Omental fat pad (tissue), 4 donors: ENCODE data around the gene FGF23. TPM values are rescaled to one million over a fixed set of nuclear protein-coding genes. Genes with fewer than 3 reads are reported as not detected.

Source experiments
- ATAC-seq: fragments of 150-250 bp; one replicate; pipeline ENCODE4 v1.9.1; 2016; ENCODE audit warnings: mild to moderate bottlenecking, moderate library complexity; ENCODE audit not compliant: low FRiP score
- DNase-seq: peaks from one replicate; pipeline ENCODE4 v3.0.0-alpha.2; 2019; ENCODE audit warnings: low spot score
- total RNA-seq, 4 donors: library from RNA; depleted of rRNA; stranded (reverse); fragments of >200 nt; gene quantifications; one replicate each; pipeline ENCODE4 v1.1.0, GENCODE V29; 2016
- TF ChIP-seq, protein P1 (sequence below), 3 donors: fragments of 450-650 bp; IDR thresholded peaks; one replicate each; pipeline ENCODE4 v1.5.1; 2016 to 2017; ENCODE audit warnings: antibody characterized with exemption in 3 of 3, mild to moderate bottlenecking in 3 of 3, moderate library complexity in 2 of 3

The FGF23 gene
- total RNA-seq, 4 donors from 2014 or later: not detected

GRCh38 chr12:4370265-4370664, 9.2 kb downstream of the FGF23 start:
- TF ChIP-seq, protein P1, sequence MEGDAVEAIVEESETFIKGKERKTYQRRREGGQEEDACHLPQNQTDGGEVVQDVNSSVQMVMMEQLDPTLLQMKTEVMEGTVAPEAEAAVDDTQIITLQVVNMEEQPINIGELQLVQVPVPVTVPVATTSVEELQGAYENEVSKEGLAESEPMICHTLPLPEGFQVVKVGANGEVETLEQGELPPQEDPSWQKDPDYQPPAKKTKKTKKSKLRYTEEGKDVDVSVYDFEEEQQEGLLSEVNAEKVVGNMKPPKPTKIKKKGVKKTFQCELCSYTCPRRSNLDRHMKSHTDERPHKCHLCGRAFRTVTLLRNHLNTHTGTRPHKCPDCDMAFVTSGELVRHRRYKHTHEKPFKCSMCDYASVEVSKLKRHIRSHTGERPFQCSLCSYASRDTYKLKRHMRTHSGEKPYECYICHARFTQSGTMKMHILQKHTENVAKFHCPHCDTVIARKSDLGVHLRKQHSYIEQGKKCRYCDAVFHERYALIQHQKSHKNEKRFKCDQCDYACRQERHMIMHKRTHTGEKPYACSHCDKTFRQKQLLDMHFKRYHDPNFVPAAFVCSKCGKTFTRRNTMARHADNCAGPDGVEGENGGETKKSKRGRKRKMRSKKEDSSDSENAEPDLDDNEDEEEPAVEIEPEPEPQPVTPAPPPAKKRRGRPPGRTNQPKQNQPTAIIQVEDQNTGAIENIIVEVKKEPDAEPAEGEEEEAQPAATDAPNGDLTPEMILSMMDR (IDR thresholded peaks at IDR 0.05): no peak
- DNase-seq: no peak
- ATAC-seq: no peak

GRCh38 chr12:4369548-4369947, 10.0 kb downstream of the FGF23 start:
- ATAC-seq: no peak
- no peak for DNase-seq

DNA sequence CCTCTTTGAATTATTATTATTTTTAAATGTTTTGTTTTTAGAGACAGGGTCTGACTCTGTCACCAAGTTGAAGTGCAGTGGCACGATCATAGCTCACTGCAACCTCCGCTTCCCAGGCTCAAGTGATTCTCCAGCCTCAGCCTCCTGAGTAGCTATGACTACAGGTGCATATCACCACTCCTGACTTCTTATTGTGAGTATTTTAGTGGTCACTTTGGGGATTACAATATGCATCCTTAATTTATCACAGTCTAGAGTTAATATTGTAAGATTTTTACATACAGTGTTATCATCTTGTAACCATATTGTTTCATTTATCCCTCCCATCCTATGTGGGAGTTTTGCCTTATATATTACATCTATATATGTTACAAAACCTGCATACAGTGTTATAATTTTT, 13.4 kb downstream of the FGF23 start:
- ATAC-seq (no peak), DNase-seq (no peak)
- TF ChIP-seq, protein P1 (IDR thresholded peaks at IDR 0.05): no peak

More at GRCh38 chr12:4369548-4369947, 10.0 kb downstream of the FGF23 start:
- TF ChIP-seq, protein P1 (IDR thresholded peaks at IDR 0.05): no peak

- DNase-seq (no peak), ATAC-seq (no peak)
- TF ChIP-seq, protein P1 (IDR thresholded peaks at IDR 0.05): no peak
Observed at GRCh38 chr12:4356041-4356327, 23.5 kb downstream of the FGF23 start.

- ATAC-seq (no peak), DNase-seq (no peak)
- TF ChIP-seq, protein P1 (IDR thresholded peaks at IDR 0.05): no peak
Observed at GRCh38 chr12:4355156-4356040, 24.1 kb downstream of the FGF23 start.

GRCh38 chr12:4353785-4354208, 25.7 kb downstream of the FGF23 start:
- ATAC-seq (no peak), DNase-seq (no peak)
- TF ChIP-seq, protein P1 (IDR thresholded peaks at IDR 0.05): no peak

- no peak for DNase-seq
- TF ChIP-seq, protein P1 (IDR thresholded peaks at IDR 0.05): no peak
- ATAC-seq: no peak
Observed at GRCh38 chr12:4346931-4347330, 32.6 kb downstream of the FGF23 start.
